ENCODE measurements around the gene AGAP1. TPM values are rescaled to one million over a fixed set of nuclear protein-coding genes. Genes with fewer than 3 reads are reported as not detected.

AGAP1 gene
- total and polyA plus RNA-seq, 11 donors: 5.9 to 21.6 (median 18.9) TPM

GRCh38 chr2:236146436-236146835, 652.6 kb downstream of the AGAP1 start:
- WGBS, 4 donors: 92 to 95% (median 94%) methylated on average over 7 of the region's 7 CpGs
- Histone ChIP-seq H3K9me3 (peaks cover 0 to 13% (median 0%) of the 10 kb centered on the region in 12 donors), H3K27me3 (peaks cover 0 to 27% (median 8%) of the 10 kb centered on the region in 9 donors), H3K4me1 (peaks cover 0 to 4% (median 0%) of the 10 kb centered on the region in 12 donors), H3K36me3 (no peaks in the 10 kb centered on the region), H3K4me3 (no peak overlapping the region), H3K27ac (no peak overlapping the region)
- ATAC-seq: no peak
- no peak for DNase-seq
- intact Hi-C loops (cut with DNase I): no loop called here
- TF ChIP-seq POLR2A (IDR thresholded peaks at IDR 0.05) (no peak), CTCF (IDR thresholded peaks at IDR 0.05) (no peak)

GRCh38 chr2:236155406-236155805, 661.6 kb downstream of the AGAP1 start:
- no peak overlapping the region for H3K27ac ChIP-seq
- DNase-seq (no peak), ATAC-seq (no peak)
- H3K4me1 ChIP-seq: peaks cover 0 to 8% (median 0%) of the 10 kb centered on the region in 12 donors
- WGBS, 4 donors: 72 to 90% (median 82%) methylated on average over 3 of the region's 3 CpGs
- TF ChIP-seq POLR2A (IDR thresholded peaks at IDR 0.05): no peak
- no peak for TF ChIP-seq CTCF (IDR thresholded peaks at IDR 0.05)
- no peaks in the 10 kb centered on the region for H3K36me3 ChIP-seq
- intact Hi-C loops (cut with DNase I): no loop called here
- H3K27me3 ChIP-seq: peaks cover 7 to 37% (median 21%) of the 10 kb centered on the region in 9 donors
- peaks cover 0 to 25% (median 9%) of the 10 kb centered on the region in 12 donors for H3K9me3 ChIP-seq
- H3K4me3 ChIP-seq: no peak overlapping the region

GRCh38 chr2:236156095-236156859, 662.4 kb downstream of the AGAP1 start:
- peaks cover 9 to 46% (median 29%) of the 10 kb centered on the region in 9 donors for H3K27me3 ChIP-seq
- no peak overlapping the region for H3K27ac ChIP-seq
- H3K4me1 ChIP-seq: peaks cover 0 to 8% (median 0%) of the 10 kb centered on the region in 12 donors
- H3K4me3 ChIP-seq: no peak overlapping the region
- TF ChIP-seq POLR2A (IDR thresholded peaks at IDR 0.05) (no peak), CTCF (IDR thresholded peaks at IDR 0.05) (no peak)
- H3K9me3 ChIP-seq: peaks cover 0 to 22% (median 8%) of the 10 kb centered on the region in 12 donors
- 90 to 96% (median 93%) methylated on average over 5 to 16 of the region's 16 CpGs for WGBS, 4 donors
- H3K36me3 ChIP-seq: no peaks in the 10 kb centered on the region
- DNase-seq (no peak), ATAC-seq (no peak)
- intact Hi-C loops (cut with DNase I): no loop called here

- intact Hi-C loops (cut with DNase I): no loop called here
- WGBS, 4 donors: 82 to 89% (median 86%) methylated on average over 6 to 7 of the region's 7 CpGs
- TF ChIP-seq POLR2A (IDR thresholded peaks at IDR 0.05): no peak
- TF ChIP-seq CTCF (IDR thresholded peaks at IDR 0.05): no peak
- Histone ChIP-seq H3K4me1 (peaks cover 0 to 8% (median 0%) of the 10 kb centered on the region in 12 donors), H3K9me3 (peaks cover 0 to 19% (median 6%) of the 10 kb centered on the region in 12 donors), H3K27me3 (peaks cover 12 to 51% (median 35%) of the 10 kb centered on the region in 9 donors), H3K4me3 (no peak overlapping the region), H3K27ac (no peak overlapping the region), H3K36me3 (no peaks in the 10 kb centered on the region)
- DNase-seq: no peak
- ATAC-seq: no peak
Observed at GRCh38 chr2:236156860-236157194, 663.0 kb downstream of the AGAP1 start.

All from heart left ventricle (tissue), 16 donors.